HG02885 (cell line): ENCODE data around the gene LY6G6D.

Source experiments
- ATAC-seq: cut with Tn5 transposase; IDR thresholded peaks from one replicate; pipeline ENCODE4 v1.9.1; 2021; ENCODE audit warnings: mild to moderate bottlenecking; ENCODE audit not compliant: unreplicated experiment, poor library complexity

Gene LY6G6D

GRCh38 chr6:31717499-31718222, 2.5 kb downstream of the LY6G6D start:
- ATAC-seq = no peak

GRCh38 chr6:31718265-31718664, 3.1 kb downstream of the LY6G6D start:
- ATAC-seq = no peak

- ATAC-seq = no peak
These were observed 3.9 kb downstream of the LY6G6D start for GRCh38 chr6:31719001-31719400.

DNA sequence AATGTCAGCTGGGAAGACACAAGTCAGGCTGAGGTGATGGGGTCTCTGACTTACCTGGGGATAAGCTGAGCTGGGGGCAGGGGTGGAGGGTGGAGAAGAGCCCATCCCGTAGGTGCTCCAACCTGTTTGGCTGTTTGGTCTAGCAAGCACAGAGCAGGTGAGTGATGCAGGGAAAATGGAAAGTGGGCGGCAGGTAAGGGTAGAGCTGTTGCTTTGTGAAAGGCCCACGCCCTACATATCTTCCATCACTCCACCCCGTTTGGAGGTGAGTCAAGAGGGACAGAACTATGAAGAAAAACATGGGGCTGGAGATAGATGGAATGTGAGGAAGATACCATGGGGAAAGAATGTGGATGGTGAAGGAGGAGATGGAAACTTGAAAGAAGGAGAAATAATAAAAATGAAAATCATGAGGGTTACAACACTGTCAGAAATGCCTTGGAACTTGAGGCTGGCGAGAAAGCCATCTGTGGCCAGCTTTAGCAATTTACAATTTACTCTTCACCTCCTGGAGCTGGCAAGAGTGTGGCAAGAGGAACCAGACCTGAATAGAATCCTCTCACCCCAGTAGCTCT, 5.1 kb downstream of the LY6G6D start:
- ATAC-seq = no peak

- no peak for ATAC-seq
These were observed 6.3 kb downstream of the LY6G6D start, which contains the start of gene LY6G6C for GRCh38 chr6:31721351-31722020. TSS of gene LY6G6C (minus strand) at chr6:31721746. CDS start at chr6:31721679, 67 bp downstream.

- ATAC-seq = no peak
These were observed 7.0 kb downstream of the LY6G6D start for GRCh38 chr6:31722173-31722572.

DNA sequence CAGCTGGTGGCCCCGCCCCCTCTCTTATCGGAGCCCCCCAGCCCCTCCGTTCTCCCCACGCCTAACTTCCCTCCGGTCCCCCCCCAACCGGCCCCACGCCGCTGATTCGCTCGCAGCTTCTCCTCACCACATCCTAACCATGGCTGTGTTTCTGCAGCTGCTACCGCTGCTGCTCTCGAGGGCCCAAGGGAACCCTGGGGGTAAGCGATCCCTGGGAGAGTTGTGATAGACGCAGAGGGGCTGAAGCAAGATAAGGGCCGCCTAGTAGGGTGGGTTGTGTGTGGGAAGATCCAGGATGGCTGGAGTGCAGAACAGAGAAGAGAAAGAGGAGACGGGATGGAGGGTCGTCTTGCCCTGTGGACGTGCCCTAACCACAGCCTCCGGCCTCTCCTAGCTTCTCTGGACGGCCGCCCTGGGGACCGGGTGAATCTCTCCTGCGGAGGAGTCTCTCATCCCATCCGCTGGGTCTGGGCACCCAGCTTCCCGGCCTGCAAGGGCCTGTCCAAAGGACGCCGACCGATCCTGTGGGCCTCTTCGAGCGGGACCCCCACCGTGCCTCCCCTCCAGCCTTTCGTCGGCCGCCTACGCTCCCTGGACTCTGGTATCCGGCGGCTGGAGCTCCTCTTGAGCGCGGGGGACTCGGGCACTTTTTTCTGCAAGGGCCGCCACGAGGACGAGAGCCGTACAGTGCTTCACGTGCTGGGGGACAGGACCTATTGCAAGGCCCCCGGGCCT, 8.3 kb downstream of the LY6G6D start, which contains the start of gene MPIG6B:
Gene MPIG6B (plus strand): TSS at position 129 of the 735 bp plus-strand sequence. CDS start 11 bp downstream, at position 140.
- ATAC-seq = no peak

- no peak for ATAC-seq
These were observed 9.0 kb downstream of the LY6G6D start for GRCh38 chr6:31723980-31724691.

DNA sequence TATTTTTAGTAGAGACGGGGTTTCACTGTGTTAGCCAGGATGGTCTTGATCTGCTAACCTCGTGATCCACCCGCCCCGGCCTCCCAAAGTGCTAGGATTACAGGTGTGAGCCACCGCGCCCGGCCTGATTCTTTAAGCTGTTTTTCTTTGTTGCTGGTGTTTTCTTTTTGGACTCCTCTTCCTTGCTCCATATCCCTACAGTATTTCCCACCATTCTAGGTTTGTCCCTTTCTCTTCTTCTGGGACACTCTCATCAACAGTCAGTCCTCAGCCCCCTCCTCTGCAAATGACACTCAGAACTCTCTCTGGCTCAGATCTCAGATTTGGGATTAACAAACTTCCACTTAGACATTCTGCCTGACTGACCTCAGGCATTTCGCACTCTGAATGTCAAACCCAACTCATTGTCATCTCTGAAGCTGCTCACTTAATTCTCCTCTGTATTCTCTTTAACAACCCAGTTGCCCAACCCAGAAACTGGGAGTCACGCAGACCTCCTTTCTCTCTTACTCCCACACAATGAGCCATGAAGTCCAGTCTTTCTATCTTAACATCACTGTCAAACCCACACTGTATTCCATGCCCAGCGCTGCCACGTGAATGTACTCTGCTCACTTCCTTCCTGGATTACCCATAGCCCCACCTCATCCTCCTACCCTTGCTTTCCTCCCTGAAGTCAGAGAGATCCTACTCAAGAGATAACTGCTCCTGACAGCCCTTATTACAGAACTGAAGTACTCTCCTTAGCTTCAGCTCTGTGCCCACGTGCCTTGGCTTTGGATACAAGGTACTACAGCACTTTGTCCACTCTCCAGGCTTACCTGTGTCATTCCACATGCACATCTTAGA, 10.6 kb downstream of the LY6G6D start:
- ATAC-seq = no peak

GRCh38 chr6:31727034-31727716, 12.0 kb downstream of the LY6G6D start:
- ATAC-seq = peak; percentile 53

DNA sequence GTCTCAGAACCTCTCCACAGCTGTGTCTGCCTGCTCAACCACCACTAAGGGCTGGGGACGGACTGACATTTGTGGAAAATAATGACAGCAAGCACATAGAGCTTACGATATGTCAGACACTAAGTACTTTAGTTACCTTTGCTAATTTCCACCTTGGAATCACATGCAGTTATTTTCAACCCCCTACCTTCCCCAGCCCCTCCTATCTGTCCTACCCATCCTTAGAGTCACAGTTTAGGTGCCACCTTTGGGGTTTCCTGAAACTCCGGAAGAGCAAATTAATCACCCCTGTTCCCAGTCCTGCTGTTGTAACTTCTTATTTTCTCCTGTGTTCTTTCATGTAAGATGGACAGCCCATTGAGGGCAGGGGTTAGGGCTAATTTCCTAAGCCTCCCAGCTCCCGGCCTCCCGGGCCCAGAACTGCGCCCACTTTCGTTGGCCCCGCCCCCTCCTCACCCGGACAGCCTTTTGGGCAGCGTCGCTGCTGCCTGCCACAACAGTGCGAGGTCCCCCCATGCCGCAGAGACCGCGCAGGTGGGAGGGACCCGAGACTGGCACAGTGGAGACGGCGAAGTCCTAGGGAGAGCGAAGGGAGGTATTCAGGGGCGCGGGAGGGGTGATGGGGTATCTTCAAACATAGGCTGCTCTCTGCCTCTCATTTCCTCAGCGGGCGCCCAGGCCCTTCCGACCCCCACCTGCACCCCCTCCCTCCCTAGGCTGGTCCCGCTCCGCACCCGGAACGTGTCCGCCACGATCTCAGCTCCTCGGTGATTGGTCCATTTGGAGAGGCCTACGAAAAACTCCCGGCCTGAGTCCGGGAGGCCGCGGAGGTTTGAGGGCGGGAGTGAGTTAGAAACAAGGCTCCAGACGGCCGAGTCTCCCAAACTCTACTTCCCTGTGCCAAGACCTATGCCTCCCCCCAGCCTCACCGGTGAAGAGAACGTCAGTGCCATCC, 12.8 kb downstream of the LY6G6D start:
- no peak for ATAC-seq

DNA sequence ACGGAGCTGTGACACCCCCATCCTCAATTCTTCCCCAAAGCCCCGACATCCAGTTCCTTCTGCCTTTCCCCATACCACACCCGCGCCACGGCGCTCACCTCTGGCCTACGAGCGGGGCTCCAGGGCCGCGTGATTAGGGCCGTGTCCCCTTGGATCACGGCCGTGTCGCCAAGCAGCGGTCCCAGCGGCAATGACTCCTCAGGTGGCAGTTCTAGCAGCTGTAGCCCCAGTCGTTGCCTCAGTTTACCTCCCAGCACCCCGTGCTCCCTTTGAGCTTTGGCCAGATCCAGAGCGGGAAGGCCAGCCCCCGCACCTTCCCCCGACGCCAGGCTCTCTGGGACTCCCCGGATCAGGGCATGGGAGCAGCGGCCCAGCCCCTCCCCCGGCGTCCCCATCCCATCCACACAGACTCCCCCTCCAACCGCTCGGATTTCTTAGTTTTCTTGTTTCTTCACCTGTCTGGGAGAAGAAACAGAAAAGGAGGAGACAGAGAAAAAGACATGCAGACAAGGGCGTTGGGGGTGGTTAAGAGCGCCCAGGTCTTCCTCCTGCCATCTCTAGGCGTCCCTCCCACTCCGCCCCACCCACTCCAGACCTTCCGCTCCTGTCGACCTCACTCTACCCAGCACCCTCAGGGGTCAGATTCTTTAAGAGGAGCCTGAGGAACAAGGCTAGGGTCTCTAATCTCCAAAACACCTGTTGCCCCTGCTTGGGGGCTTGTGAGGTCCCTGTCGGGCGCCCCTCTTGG, 13.8 kb downstream of the LY6G6D start, which contains the start of gene DDAH2:
Gene DDAH2 (minus strand): TSS at position 533 of the 748 bp plus-strand sequence. CDS start 138 bp downstream, at position 395.
- ATAC-seq = peak; percentile 15

- ATAC-seq = peak; percentile 45
These were observed 14.4 kb downstream of the LY6G6D start for GRCh38 chr6:31729515-31729978.

GRCh38 chr6:31729979-31730630, 15.0 kb downstream of the LY6G6D start:
- peak; percentile 47 for ATAC-seq

GRCh38 chr6:31730631-31731086, 15.5 kb downstream of the LY6G6D start:
- ATAC-seq = no peak

GRCh38 chr6:31732029-31732428, 16.9 kb downstream of the LY6G6D start:
- ATAC-seq = no peak
